GM23338 (cell line): ENCODE results near the gene OR2L3. TPM values are rescaled to one million over a fixed set of nuclear protein-coding genes. Genes with fewer than 3 reads are reported as not detected.

ENCODE experiments used
- ATAC-seq: fragments of 200-7000 bp; cut with Tn5 transposase; 3 replicates; pipeline ENCODE4 v1.9.1; 2020
- DNase-seq: peaks from one replicate; pipeline ENCODE4 v3.0.0-alpha.2; 2015; ENCODE audit warnings: low spot score
- H2AFZ ChIP-seq: fragments of 200-600 bp; sonication (generic); 2 replicates; pipeline ENCODE4 v1.8.0; 2016; ENCODE audit warnings: antibody characterized with exemption, mild to moderate bottlenecking, moderate library complexity
- H3F3A ChIP-seq: fragments of 200-600 bp; sonication (generic); replicated peaks from 2 replicates; pipeline ENCODE4 v1.8.0; 2017; ENCODE audit warnings: antibody characterized with exemption, mixed run types, low read depth
- H3K27ac ChIP-seq: fragments of 200-600 bp; sonication (generic); 2 replicates; pipeline ENCODE4 v1.6.1; 2016; ENCODE audit warnings: low read depth
- H3K27me3 ChIP-seq: fragments of 200-600 bp; sonication (generic); 2 replicates; pipeline ENCODE4 v1.8.0; 2016; ENCODE audit warnings: mild to moderate bottlenecking, mixed run types, moderate library complexity; ENCODE audit not compliant: insufficient read depth
- H3K36me3 ChIP-seq: fragments of 200-600 bp; sonication (generic); 2 replicates; pipeline ENCODE4 v1.8.0; 2016; ENCODE audit warnings: mild to moderate bottlenecking; ENCODE audit not compliant: insufficient read depth
- H3K4me1 ChIP-seq: fragments of 200-600 bp; sonication (generic); 2 replicates; pipeline ENCODE4 v1.8.0; 2016; ENCODE audit warnings: mild to moderate bottlenecking, moderate library complexity; ENCODE audit not compliant: insufficient read depth
- H3K4me2 ChIP-seq: fragments of 200-600 bp; sonication (generic); 2 replicates; pipeline ENCODE4 v1.7.1; 2017; ENCODE audit warnings: mixed run types
- H3K4me3 ChIP-seq: fragments of 200-600 bp; sonication (generic); 2 replicates; pipeline ENCODE4 v1.6.1; 2016; ENCODE audit warnings: mixed run types
- H3K79me2 ChIP-seq: fragments of 200-600 bp; sonication (generic); replicated peaks from 2 replicates; pipeline ENCODE4 v1.8.0; 2017; ENCODE audit warnings: mild to moderate bottlenecking; ENCODE audit not compliant: insufficient read depth
- H3K9me2 ChIP-seq: fragments of 200-600 bp; sonication (generic); 2 replicates; pipeline ENCODE4 v1.8.0; 2017; ENCODE audit not compliant: insufficient read depth
- H4K20me1 ChIP-seq: fragments of 200-600 bp; sonication (generic); replicated peaks from 2 replicates; pipeline ENCODE4 v1.8.0; 2017; ENCODE audit warnings: mild to moderate bottlenecking; ENCODE audit not compliant: insufficient read depth
- H3K27ac Mint-ChIP-seq: 2 replicates; pipeline ENCODE4 v1.8.0; 2020; ENCODE audit warnings: inconsistent platforms, mild to moderate bottlenecking, moderate library complexity, mixed read lengths
- H3K27me3 Mint-ChIP-seq: 3 replicates; pipeline ENCODE4 v1.8.0; 2022; ENCODE audit warnings: low read depth, mild to moderate bottlenecking, moderate library complexity, mixed read lengths, inconsistent platforms; ENCODE audit not compliant: insufficient read depth, poor library complexity
- H3K36me3 Mint-ChIP-seq: 3 replicates; pipeline ENCODE4 v1.8.0; 2021; ENCODE audit warnings: low read depth, mild to moderate bottlenecking, inconsistent platforms, moderate library complexity, mixed read lengths
- H3K4me1 Mint-ChIP-seq: 3 replicates; pipeline ENCODE4 v1.8.0; 2020; ENCODE audit warnings: mild to moderate bottlenecking, inconsistent platforms, mixed read lengths
- H3K4me3 Mint-ChIP-seq: 3 replicates; pipeline ENCODE4 v1.8.0; 2021; ENCODE audit warnings: moderate library complexity, mild to moderate bottlenecking, inconsistent platforms, mixed read lengths
- H3K9me3 Mint-ChIP-seq: 3 replicates; pipeline ENCODE4 v1.8.0; 2020; ENCODE audit warnings: moderate library complexity, mild to moderate bottlenecking, inconsistent platforms, mixed read lengths
- CREB1 ChIP-seq: fragments of 250-450 bp; sonication (Bioruptor Pico); IDR thresholded peaks from 2 replicates; pipeline ENCODE4 v1.5.0; 2020; ENCODE audit warnings: low read depth, mild to moderate bottlenecking, moderate library complexity
- CTCF ChIP-seq, 2 experiments: fragments of 200-600 bp in 1 of 2; sonication (generic) in 1 of 2; conservative IDR thresholded peaks; 2 replicates each; pipeline versions ENCODE4 v1.5.1 to v1.6.1; 2016 to 2017; ENCODE audit warnings: antibody characterized with exemption in 2 of 2, low read depth in 2 of 2, mild to moderate bottlenecking in 2 of 2, moderate library complexity in 1 of 2
- ETS1 ChIP-seq: IDR thresholded peaks from 2 replicates; pipeline ENCODE4 v1.6.1; 2016; ENCODE audit warnings: antibody characterized with exemption
- EZH2 ChIP-seq: fragments of 200-600 bp; sonication (generic); IDR thresholded peaks from one replicate; pipeline ENCODE4 v1.8.0; 2017; ENCODE audit warnings: antibody characterized with exemption, mild to moderate bottlenecking, low read depth; ENCODE audit not compliant: unreplicated experiment
- EZH2phosphoT487 ChIP-seq: fragments of 200-600 bp; sonication (generic); IDR thresholded peaks from one replicate; pipeline ENCODE4 v1.8.1; 2018; ENCODE audit warnings: antibody characterized with exemption; ENCODE audit not compliant: unreplicated experiment
- JUNB ChIP-seq: IDR thresholded peaks from one replicate; pipeline ENCODE4 v1.6.1; 2016; ENCODE audit warnings: antibody characterized with exemption; ENCODE audit not compliant: unreplicated experiment
- NANOG ChIP-seq: IDR thresholded peaks from 2 replicates; pipeline ENCODE4 v1.6.1; 2016; ENCODE audit warnings: antibody characterized with exemption, borderline replicate concordance
- POLR2AphosphoS5 ChIP-seq: IDR thresholded peaks from 2 replicates; pipeline ENCODE4 v1.6.1; 2016; ENCODE audit warnings: antibody characterized with exemption, low read depth
- REST ChIP-seq: IDR thresholded peaks from one replicate; pipeline ENCODE4 v1.6.1; 2018; ENCODE audit warnings: antibody characterized with exemption; ENCODE audit not compliant: unreplicated experiment
- ZNF114 ChIP-seq: fragments of 250-450 bp; sonication (Bioruptor Pico); IDR thresholded peaks from 2 replicates; pipeline ENCODE4 v1.5.0; 2020; ENCODE audit warnings: mild to moderate bottlenecking, moderate library complexity
- ZNF331 ChIP-seq: fragments of 250-450 bp; sonication (Bioruptor Pico); IDR thresholded peaks from 2 replicates; pipeline ENCODE4 v1.5.0; 2020; ENCODE audit warnings: low read depth, mild to moderate bottlenecking, moderate library complexity
- ZNF462 ChIP-seq: fragments of 250-450 bp; sonication (Bioruptor Pico); IDR thresholded peaks from 2 replicates; pipeline ENCODE4 v1.5.0; 2020; ENCODE audit warnings: mild to moderate bottlenecking, moderate library complexity
- long read RNA-seq: library from polyadenylated mRNA; unstranded; transcript quantifications from one replicate; pipeline ENCODE4 v2.0.0, GENCODE V29; 2020; ENCODE audit not compliant: unreplicated experiment
- polyA plus RNA-seq: library from polyadenylated mRNA; unstranded; fragments of >200 nt; fragmentation: Nextera tagmentation; extraction: Ambion mirVana; gene quantifications from 2 replicates; pipeline ENCODE4 v1.2.1, GENCODE V29; 2016
- total RNA-seq: library from RNA; depleted of rRNA; stranded (reverse); fragments of >200 nt; shearing (Covaris generic); gene quantifications from 2 replicates; pipeline ENCODE4 v1.2.3, GENCODE V29; 2014; rRNA removed

OR2L3 gene
- total RNA-seq: not detected in 2 replicates
- not detected in 2 replicates for polyA plus RNA-seq
- long read RNA-seq: 0 reads

GRCh38 chr1:248046536-248046935 is at the start of gene OR2L3:
Gene OR2L3 (plus strand): TSS chr1:248046836. CDS start chr1:248060682, 13,846 bp downstream.
- Histone ChIP-seq H3K9me2 (no peaks in the 10 kb centered on the region), H3K79me2 (no peaks in the 10 kb centered on the region), H3K36me3 (peaks cover 5% of the 10 kb centered on the region; the same call in 1 of the 2 replicates), H2AFZ (no peak within 1 kb of the TSS), H3K4me2 (no peak within 1 kb of the TSS), H3K27ac (no peak within 1 kb of the TSS), H4K20me1 (no peaks in the 10 kb centered on the region), H3F3A (no peaks in the 10 kb centered on the region), H3K4me3 (no peak within 1 kb of the TSS), H3K4me1 (no peaks in the 10 kb centered on the region), H3K27me3 (no peaks in the 10 kb centered on the region)
- Mint-ChIP-seq H3K27ac (no peak within 1 kb of the TSS), H3K36me3 (peaks cover 21% of the 10 kb centered on the region; the same call in 2 of the 3 replicates), H3K27me3 (no peaks in the 10 kb centered on the region), H3K9me3 (peaks cover 75% of the 10 kb centered on the region), H3K4me1 (no peaks in the 10 kb centered on the region), H3K4me3 (no peak within 1 kb of the TSS)
- DNase-seq: no peak
- ATAC-seq: no peak
- TF ChIP-seq NANOG (no peak), EZH2phosphoT487 (no peak), ETS1 (no peak), REST (no peak), EZH2 (no peak), ZNF331 (CRISPR knock-in tag) (no peak), JUNB (no peak), CREB1 (CRISPR knock-in tag) (no peak), POLR2AphosphoS5 (no peak), ZNF462 (no peak), ZNF114 (CRISPR knock-in tag) (no peak), CTCF (conservative IDR thresholded peaks at IDR 0.05; ENCODE audit: low read depth in 2 of 2) (no peak)
